Karpas-422 (cell line): ENCODE data around the gene WWOX. TPM values are rescaled to one million over a fixed set of nuclear protein-coding genes. Genes with fewer than 3 reads are reported as not detected.

ENCODE experiments used
- DNase-seq: peaks from one replicate; pipeline ENCODE4 v3.0.0-alpha.2; 2015
- H2AFZ ChIP-seq: fragments of 200-600 bp; sonication (generic); 2 replicates; pipeline ENCODE4 v1.6.1; 2014; ENCODE audit warnings: antibody characterized with exemption, low read length, mixed read lengths
- H3K27ac ChIP-seq: fragments of 200-600 bp; sonication (generic); 2 replicates; pipeline ENCODE4 v1.5.1; 2014; ENCODE audit warnings: mild to moderate bottlenecking, low read length, moderate library complexity
- H3K27me3 ChIP-seq: fragments of 200-600 bp; sonication (generic); 2 replicates; pipeline ENCODE4 v1.6.1; 2014; ENCODE audit warnings: low read length, mixed read lengths
- H3K36me3 ChIP-seq: fragments of 200-600 bp; sonication (generic); 2 replicates; pipeline ENCODE4 v1.6.1; 2014; ENCODE audit warnings: low read length, mixed read lengths; ENCODE audit not compliant: insufficient read depth
- H3K4me1 ChIP-seq: fragments of 200-600 bp; sonication (generic); 2 replicates; pipeline ENCODE4 v1.6.1; 2014; ENCODE audit warnings: mild to moderate bottlenecking, low read length, mixed read lengths
- H3K4me2 ChIP-seq: fragments of 200-600 bp; sonication (generic); 2 replicates; pipeline ENCODE4 v1.6.1; 2014; ENCODE audit warnings: low read length, low read depth, mild to moderate bottlenecking; ENCODE audit not compliant: poor library complexity, severe bottlenecking
- H3K4me3 ChIP-seq: fragments of 200-600 bp; sonication (generic); 2 replicates; pipeline ENCODE4 v1.5.1; 2014; ENCODE audit warnings: mild to moderate bottlenecking, antibody characterized with exemption, low read length, mixed read lengths
- H3K79me2 ChIP-seq: fragments of 200-600 bp; sonication (generic); 2 replicates; pipeline ENCODE4 v1.6.1; 2014; ENCODE audit warnings: mild to moderate bottlenecking, low read length, mixed read lengths
- H3K9ac ChIP-seq: fragments of 200-600 bp; sonication (generic); 2 replicates; pipeline ENCODE4 v1.6.0; 2014; ENCODE audit warnings: low read length
- H3K9me2 ChIP-seq: fragments of 200-600 bp; sonication (generic), shearing (Covaris generic); replicated peaks from 2 replicates; pipeline ENCODE4 v1.6.0; 2014; ENCODE audit warnings: mild to moderate bottlenecking, low read length, moderate library complexity; ENCODE audit not compliant: insufficient read depth
- H3K9me3 ChIP-seq: fragments of 300-700, 200-600 bp; sonication (generic); 2 replicates; pipeline ENCODE4 v1.6.1; 2014; ENCODE audit warnings: low read length, mixed read lengths
- H4K20me1 ChIP-seq: fragments of 200-600 bp; sonication (generic); 2 replicates; pipeline ENCODE4 v1.6.1; 2014; ENCODE audit warnings: mild to moderate bottlenecking, antibody characterized with exemption, low read length, low read depth; ENCODE audit not compliant: insufficient read depth
- total RNA-seq: library from RNA; depleted of rRNA; stranded (reverse); fragments of >200 nt; shearing (Covaris generic); gene quantifications from 2 replicates; pipeline ENCODE4 v1.2.3, GENCODE V29; 2014; ENCODE audit warnings: low replicate concordance

The WWOX gene
- total RNA-seq, 1 experiment from 2014 or later = 66.2 TPM

DNA sequence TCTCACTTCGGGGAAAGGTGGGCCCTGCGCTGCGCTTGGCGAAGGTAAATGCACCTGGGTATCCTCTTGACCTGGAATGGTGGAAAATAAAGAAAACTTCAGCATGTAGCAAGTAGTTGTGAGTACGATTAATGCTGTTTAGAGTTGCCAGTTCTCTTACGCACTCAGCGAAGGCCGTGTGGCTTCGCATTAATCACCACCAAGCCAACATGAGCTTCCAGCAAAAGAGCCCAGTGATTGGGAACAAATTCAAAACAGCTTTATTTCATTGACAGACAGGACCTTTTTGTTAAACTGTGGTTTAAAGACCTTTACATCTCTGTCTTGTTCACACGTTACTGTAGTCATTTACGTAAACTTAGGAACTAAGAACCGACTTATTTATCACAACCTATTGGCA is 969.7 kb downstream of the WWOX start:
- H3K4me3 ChIP-seq = no peak overlapping the region
- H3K9me2 ChIP-seq = no peaks in the 10 kb centered on the region
- no peak overlapping the region for H2AFZ ChIP-seq
- H3K79me2 ChIP-seq = no peaks in the 10 kb centered on the region
- no peaks in the 10 kb centered on the region for H3K4me1 ChIP-seq
- no peaks in the 10 kb centered on the region for H4K20me1 ChIP-seq
- H3K36me3 ChIP-seq = no peaks in the 10 kb centered on the region
- DNase-seq = no peak
- no peaks in the 10 kb centered on the region for H3K9me3 ChIP-seq
- H3K9ac ChIP-seq = no peak overlapping the region
- no peak overlapping the region for H3K4me2 ChIP-seq
- no peaks in the 10 kb centered on the region for H3K27me3 ChIP-seq
- no peak overlapping the region for H3K27ac ChIP-seq

DNA sequence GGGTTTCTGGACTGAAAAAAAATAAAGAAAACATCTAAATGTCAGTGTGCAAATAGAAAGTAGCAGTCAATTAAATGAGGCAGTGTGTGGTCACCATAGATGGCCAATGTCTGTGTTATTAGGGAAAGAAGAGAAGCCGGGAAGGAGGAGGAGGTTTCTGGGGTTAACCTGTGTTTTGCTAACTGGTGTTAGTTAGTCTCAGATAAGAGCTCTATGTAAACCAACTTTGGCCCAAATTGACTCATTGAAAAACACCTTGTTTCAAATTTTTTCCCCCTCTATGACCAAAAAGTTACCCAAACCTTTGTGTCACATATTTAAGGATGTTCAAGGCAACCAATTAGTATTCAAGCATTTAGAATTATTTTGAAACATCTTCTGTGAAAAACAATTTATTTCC is 970.2 kb downstream of the WWOX start:
- no peak for DNase-seq
- H3K9me2 ChIP-seq = no peaks in the 10 kb centered on the region

DNA sequence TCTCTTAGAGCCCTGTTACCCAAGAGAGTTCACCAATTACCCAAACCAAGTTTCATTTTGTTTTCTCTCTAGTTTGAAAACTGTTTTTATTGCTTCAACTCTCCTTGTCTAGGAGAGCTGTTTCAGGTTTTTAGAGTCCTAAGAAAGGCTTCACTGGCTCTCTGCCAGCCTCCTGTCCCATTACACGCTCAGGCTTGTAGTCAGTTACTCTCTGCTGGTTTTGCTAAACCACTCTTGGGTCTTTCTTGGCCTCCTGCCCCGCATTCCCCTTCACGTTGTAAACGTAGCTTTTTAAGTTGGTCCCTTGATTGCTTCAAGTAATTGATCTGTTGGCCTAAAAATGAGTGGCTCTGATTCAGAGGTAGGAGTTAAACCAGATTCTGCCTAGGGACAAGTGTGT is 972.0 kb downstream of the WWOX start:
- Histone ChIP-seq H3K9ac (no peak overlapping the region), H3K79me2 (no peaks in the 10 kb centered on the region), H3K4me1 (no peaks in the 10 kb centered on the region), H3K9me3 (no peaks in the 10 kb centered on the region), H3K36me3 (no peaks in the 10 kb centered on the region), H3K9me2 (no peaks in the 10 kb centered on the region), H3K4me2 (no peak overlapping the region), H3K4me3 (no peak overlapping the region), H4K20me1 (no peaks in the 10 kb centered on the region), H3K27ac (no peak overlapping the region), H3K27me3 (no peaks in the 10 kb centered on the region), H2AFZ (no peak overlapping the region)
- no peak for DNase-seq

More for the DNA sequence above, 970.2 kb downstream of the WWOX start:
- Histone ChIP-seq H3K27me3 (no peaks in the 10 kb centered on the region), H3K27ac (no peak overlapping the region), H4K20me1 (no peaks in the 10 kb centered on the region), H3K79me2 (no peaks in the 10 kb centered on the region), H3K4me2 (no peak overlapping the region), H2AFZ (no peak overlapping the region), H3K9ac (no peak overlapping the region), H3K4me1 (no peaks in the 10 kb centered on the region), H3K9me3 (no peaks in the 10 kb centered on the region), H3K4me3 (no peak overlapping the region), H3K36me3 (no peaks in the 10 kb centered on the region)

DNA sequence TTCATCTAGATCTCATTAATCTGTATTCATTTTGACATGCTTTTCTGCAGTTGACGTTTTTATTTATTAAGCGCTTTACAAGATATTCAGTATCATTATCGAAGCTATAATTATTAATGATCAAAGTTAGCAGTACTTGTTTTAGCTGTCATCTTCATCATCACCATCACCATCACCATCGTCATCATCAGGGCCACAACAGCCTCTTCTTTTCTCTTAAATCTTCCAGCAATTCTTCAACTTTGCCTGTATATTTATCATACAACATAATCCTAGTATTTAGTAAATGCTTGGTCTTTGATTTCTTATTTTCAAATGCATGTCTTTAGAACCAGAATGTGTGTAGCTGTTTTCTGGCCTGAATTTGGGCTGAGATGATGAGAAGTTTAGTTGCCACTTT is 973.1 kb downstream of the WWOX start:
- H3K36me3 ChIP-seq = no peaks in the 10 kb centered on the region
- H3K9ac ChIP-seq = no peak overlapping the region
- no peak overlapping the region for H3K4me2 ChIP-seq
- H3K27ac ChIP-seq = no peak overlapping the region
- no peaks in the 10 kb centered on the region for H3K4me1 ChIP-seq
- H3K9me3 ChIP-seq = no peaks in the 10 kb centered on the region
- H4K20me1 ChIP-seq = no peaks in the 10 kb centered on the region
- H3K79me2 ChIP-seq = no peaks in the 10 kb centered on the region
- H2AFZ ChIP-seq = no peak overlapping the region
- no peak overlapping the region for H3K4me3 ChIP-seq
- H3K9me2 ChIP-seq = no peaks in the 10 kb centered on the region
- H3K27me3 ChIP-seq = no peaks in the 10 kb centered on the region
- DNase-seq = no peak

DNA sequence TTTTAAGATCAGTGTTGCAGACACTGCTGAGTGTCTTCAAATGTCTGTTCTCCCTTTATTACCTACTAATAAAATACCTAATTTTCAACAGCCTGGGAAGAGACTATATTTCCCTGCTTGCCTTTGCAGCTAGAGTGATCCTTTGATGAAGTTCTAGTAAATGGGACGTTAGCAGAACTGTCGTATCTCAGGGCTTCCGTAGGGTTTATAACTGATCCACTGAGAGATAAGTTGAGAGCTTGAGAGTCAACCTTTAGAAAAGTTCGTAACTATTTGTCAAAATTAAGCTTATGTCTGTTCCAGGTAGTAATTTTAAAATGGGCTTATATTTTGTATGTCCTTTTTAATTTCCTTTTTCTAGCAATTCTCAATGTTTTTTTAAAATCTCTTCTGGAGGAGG is 974.1 kb downstream of the WWOX start:
- no peak overlapping the region for H3K4me3 ChIP-seq
- no peak overlapping the region for H3K27ac ChIP-seq
- H3K4me1 ChIP-seq = no peaks in the 10 kb centered on the region
- no peak for DNase-seq
- no peak overlapping the region for H3K9ac ChIP-seq
- no peak overlapping the region for H3K4me2 ChIP-seq
- H2AFZ ChIP-seq = no peak overlapping the region
- H4K20me1 ChIP-seq = no peaks in the 10 kb centered on the region
- H3K9me3 ChIP-seq = no peaks in the 10 kb centered on the region
- no peaks in the 10 kb centered on the region for H3K79me2 ChIP-seq
- no peaks in the 10 kb centered on the region for H3K9me2 ChIP-seq
- no peaks in the 10 kb centered on the region for H3K36me3 ChIP-seq
- H3K27me3 ChIP-seq = no peaks in the 10 kb centered on the region

DNA sequence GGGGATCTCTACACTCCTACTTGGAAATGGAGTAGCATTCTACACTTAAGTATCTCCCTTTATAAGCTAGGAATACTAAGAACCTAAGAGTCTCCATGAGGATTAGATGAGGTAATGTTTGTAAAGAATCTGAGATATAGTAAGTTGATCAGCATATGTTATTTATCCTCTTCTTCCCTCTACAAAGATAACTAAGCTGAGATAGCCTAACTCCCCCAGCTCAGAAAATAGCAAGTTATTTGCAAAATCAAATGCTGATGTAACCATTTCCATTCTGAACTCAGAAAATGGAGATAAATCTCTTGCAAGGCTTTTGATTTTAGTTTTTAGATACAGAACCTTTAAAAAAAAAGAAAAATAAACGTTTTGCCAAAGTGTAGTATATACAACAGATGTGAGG is 975.1 kb downstream of the WWOX start:
- no peaks in the 10 kb centered on the region for H3K79me2 ChIP-seq
- no peak overlapping the region for H2AFZ ChIP-seq
- H3K9me2 ChIP-seq = no peaks in the 10 kb centered on the region
- DNase-seq = no peak
- no peaks in the 10 kb centered on the region for H3K27me3 ChIP-seq
- no peak overlapping the region for H3K27ac ChIP-seq
- no peaks in the 10 kb centered on the region for H3K36me3 ChIP-seq
- no peaks in the 10 kb centered on the region for H4K20me1 ChIP-seq
- H3K4me2 ChIP-seq = no peak overlapping the region
- no peaks in the 10 kb centered on the region for H3K4me1 ChIP-seq
- H3K9ac ChIP-seq = no peak overlapping the region
- H3K4me3 ChIP-seq = no peak overlapping the region
- no peaks in the 10 kb centered on the region for H3K9me3 ChIP-seq

DNA sequence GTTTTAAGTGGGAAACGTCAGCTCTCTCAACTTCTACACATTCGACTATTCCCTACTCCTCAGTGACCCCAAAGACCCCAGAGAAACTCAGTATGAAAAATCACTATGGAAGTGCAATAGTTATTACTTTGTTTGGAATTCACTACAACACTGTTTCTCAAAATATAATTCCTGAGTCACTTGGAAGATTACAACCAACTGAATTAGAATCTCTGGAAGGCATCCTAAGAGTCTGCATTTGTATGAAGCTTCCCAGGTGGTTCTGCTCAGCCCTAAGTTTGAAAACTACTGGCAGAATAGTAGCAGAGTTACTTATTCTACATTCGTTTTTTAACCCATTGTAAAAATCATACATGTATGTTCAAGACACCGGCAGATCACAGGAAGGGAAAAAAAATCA is 975.5 kb downstream of the WWOX start:
- H3K9me3 ChIP-seq = no peaks in the 10 kb centered on the region
- no peak overlapping the region for H3K4me2 ChIP-seq

DNA sequence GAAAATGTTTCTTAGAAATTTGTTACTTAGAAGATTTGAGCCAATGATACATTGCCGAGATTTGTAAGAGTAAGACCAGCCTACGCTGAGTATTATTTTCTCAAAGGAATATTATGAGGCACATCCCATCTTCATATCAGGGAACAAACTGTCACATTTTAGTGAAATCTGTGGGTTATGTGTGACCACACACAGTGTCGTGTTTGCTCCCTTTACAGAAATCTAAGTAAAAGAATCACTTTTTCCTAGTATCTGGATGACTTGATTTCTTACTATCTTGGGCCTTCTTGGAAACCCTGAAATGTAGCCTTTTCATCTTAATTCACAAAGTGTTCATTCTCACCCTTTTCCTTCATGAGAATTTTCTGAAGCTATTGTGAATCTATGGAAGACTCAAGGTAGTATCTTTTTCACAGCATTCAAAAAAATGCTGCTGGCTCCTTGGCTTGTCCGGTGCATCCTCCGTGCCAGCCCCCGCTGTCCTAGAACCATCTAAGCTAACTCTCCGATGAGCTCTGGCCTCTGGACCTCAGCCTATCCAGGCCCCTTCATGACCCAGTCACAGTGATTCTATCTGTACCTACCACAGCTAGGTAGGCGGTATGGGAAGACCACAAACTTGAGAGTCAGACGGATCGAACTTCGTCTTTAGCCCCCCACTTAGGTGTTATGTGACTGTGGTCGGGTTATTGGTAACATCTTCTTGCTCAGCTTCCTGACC is 976.8 kb downstream of the WWOX start:
- H3K9me3 ChIP-seq = no peaks in the 10 kb centered on the region
- no peak overlapping the region for H3K4me3 ChIP-seq
- no peak overlapping the region for H3K4me2 ChIP-seq
- no peak overlapping the region for H3K9ac ChIP-seq
- DNase-seq = no peak
- H3K27ac ChIP-seq = no peak overlapping the region
- no peaks in the 10 kb centered on the region for H3K36me3 ChIP-seq
- H3K4me1 ChIP-seq = no peaks in the 10 kb centered on the region
- no peak overlapping the region for H2AFZ ChIP-seq
- H3K27me3 ChIP-seq = no peaks in the 10 kb centered on the region
- H4K20me1 ChIP-seq = no peaks in the 10 kb centered on the region
- H3K79me2 ChIP-seq = no peaks in the 10 kb centered on the region
- no peaks in the 10 kb centered on the region for H3K9me2 ChIP-seq

More for the DNA sequence above, 975.5 kb downstream of the WWOX start:
- H3K9me2 ChIP-seq = no peaks in the 10 kb centered on the region
- H2AFZ ChIP-seq = no peak overlapping the region
- H3K36me3 ChIP-seq = no peaks in the 10 kb centered on the region
- no peaks in the 10 kb centered on the region for H4K20me1 ChIP-seq
- no peak for DNase-seq
- no peak overlapping the region for H3K27ac ChIP-seq
- H3K27me3 ChIP-seq = no peaks in the 10 kb centered on the region
- no peak overlapping the region for H3K9ac ChIP-seq
- H3K79me2 ChIP-seq = no peaks in the 10 kb centered on the region
- H3K4me1 ChIP-seq = no peaks in the 10 kb centered on the region
- H3K4me3 ChIP-seq = no peak overlapping the region
